C4-2B (cell line): ENCODE results near the gene C21orf58.

Experiments used
- ZFX ChIP-seq: fragments of 450-650 bp; IDR thresholded peaks from 2 replicates; pipeline ENCODE4 v1.6.1; 2017
- TF ChIP-seq, protein P1 (sequence below): fragments of 450-650 bp; conservative IDR thresholded peaks from 2 replicates; pipeline ENCODE4 v1.5.1; 2017; ENCODE audit warnings: mild to moderate bottlenecking

DNA sequence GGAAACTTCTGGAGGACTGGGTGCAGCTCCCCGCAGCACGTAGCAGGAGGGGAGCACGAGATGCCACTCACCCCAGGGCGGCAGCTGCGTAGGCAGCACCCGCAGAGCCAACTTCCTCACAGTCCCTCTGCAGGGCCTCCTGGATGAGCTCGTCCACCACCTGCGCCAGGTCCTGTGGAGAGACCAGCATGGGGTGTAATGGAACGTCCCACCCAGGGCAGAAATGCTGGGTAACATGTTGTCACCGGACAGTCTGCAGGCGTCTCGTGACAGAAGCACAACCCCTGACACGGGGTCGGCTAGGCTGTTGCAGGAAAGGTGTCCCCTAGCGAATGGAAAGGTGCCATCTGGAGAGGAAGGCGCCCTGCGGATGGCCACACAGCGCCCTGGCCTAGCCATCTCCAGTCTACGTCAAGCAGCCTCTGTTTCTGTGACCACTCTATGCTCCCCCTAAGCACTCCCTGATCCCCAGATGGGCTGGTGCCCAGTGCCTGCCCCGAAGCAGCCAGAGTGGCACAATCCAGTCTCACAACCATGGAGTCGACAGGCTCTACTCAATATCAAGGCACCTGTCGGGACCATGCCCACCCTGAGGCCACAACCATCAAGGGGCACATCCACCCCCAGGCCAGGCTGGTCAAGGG lies 59.5 kb downstream of the C21orf58 start:
- TF ChIP-seq, protein P1, sequence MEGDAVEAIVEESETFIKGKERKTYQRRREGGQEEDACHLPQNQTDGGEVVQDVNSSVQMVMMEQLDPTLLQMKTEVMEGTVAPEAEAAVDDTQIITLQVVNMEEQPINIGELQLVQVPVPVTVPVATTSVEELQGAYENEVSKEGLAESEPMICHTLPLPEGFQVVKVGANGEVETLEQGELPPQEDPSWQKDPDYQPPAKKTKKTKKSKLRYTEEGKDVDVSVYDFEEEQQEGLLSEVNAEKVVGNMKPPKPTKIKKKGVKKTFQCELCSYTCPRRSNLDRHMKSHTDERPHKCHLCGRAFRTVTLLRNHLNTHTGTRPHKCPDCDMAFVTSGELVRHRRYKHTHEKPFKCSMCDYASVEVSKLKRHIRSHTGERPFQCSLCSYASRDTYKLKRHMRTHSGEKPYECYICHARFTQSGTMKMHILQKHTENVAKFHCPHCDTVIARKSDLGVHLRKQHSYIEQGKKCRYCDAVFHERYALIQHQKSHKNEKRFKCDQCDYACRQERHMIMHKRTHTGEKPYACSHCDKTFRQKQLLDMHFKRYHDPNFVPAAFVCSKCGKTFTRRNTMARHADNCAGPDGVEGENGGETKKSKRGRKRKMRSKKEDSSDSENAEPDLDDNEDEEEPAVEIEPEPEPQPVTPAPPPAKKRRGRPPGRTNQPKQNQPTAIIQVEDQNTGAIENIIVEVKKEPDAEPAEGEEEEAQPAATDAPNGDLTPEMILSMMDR, result no peak
- TF ChIP-seq ZFX, result no peak
